Coronary artery (tissue), 2 donors: ENCODE measurements around the gene AQP12A.
A peak's percentile ranks its signal among the peaks of the same experiment; 100 is the strongest.
"Not testable (repeated sequence)": the region's sequence is repeated elsewhere in the genome, so short reads cannot be mapped to it uniquely, and the experiment has no call there.

ENCODE experiments used
- DNase-seq: peaks from one replicate; pipeline ENCODE4 v3.0.0-alpha.2; 2017; ENCODE audit warnings: low spot score
- H3K27ac ChIP-seq, 2 donors: fragments of 200-600 bp; sonication (generic); one replicate each; pipeline ENCODE4 v1.5.1; 2016 to 2019
- H3K4me3 ChIP-seq: fragments of 200-600 bp; sonication (generic); 2 replicates; pipeline ENCODE4 v1.5.1; 2016; ENCODE audit warnings: mild to moderate bottlenecking, moderate library complexity
- CTCF ChIP-seq: fragments of 200-600 bp; sonication (generic); IDR thresholded peaks from one replicate; pipeline ENCODE4 v1.5.1; 2019; ENCODE audit warnings: antibody characterized with exemption

Gene AQP12A

GRCh38 chr2:240682431-240683224 lies 9.0 kb upstream of the AQP12A start, which contains the start of gene AQP12B:
Gene AQP12B, minus strand, starts transcription at chr2:240682885. Its CDS starts 48 bp downstream, at chr2:240682837.
- H3K4me3 ChIP-seq, DNase-seq, H3K27ac ChIP-seq: not testable (repeated sequence)

GRCh38 chr2:240683329-240683979 lies 8.2 kb upstream of the AQP12A start:
- H3K4me3 ChIP-seq = not testable (repeated sequence)

GRCh38 chr2:240683980-240684728 lies 7.5 kb upstream of the AQP12A start:
- not testable (repeated sequence) for H3K4me3 ChIP-seq, DNase-seq, H3K27ac ChIP-seq

More at GRCh38 chr2:240683329-240683979, 8.2 kb upstream of the AQP12A start:
- DNase-seq, H3K27ac ChIP-seq: not testable (repeated sequence)

GRCh38 chr2:240685771-240686371 lies 5.8 kb upstream of the AQP12A start:
- H3K27ac ChIP-seq = no peak overlapping the region
- TF ChIP-seq CTCF = no peak
- DNase-seq = no peak
- no peak overlapping the region for H3K4me3 ChIP-seq

DNA sequence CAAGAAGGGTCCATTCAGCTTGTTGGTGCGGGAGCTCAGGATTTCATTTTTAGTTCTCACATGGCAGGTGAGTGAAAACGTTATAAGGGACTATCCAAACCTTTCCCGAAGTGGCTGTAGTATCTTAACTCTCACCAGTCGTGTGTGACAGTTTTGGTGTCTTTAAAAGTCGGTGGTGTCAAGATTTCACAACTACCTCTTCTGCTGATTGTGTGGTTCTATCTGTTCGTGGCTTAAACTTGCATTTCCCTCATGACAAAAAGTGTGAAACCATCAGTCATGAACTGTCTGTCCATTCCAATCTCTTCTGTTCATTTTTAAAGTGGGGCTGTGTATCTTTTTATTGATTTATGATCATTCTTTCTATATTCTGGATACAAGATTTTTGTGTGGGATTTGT lies 5.2 kb upstream of the AQP12A start:
- Histone ChIP-seq H3K4me3 (no peak overlapping the region), H3K27ac (no peak overlapping the region)
- no peak for TF ChIP-seq CTCF
- DNase-seq = no peak

DNA sequence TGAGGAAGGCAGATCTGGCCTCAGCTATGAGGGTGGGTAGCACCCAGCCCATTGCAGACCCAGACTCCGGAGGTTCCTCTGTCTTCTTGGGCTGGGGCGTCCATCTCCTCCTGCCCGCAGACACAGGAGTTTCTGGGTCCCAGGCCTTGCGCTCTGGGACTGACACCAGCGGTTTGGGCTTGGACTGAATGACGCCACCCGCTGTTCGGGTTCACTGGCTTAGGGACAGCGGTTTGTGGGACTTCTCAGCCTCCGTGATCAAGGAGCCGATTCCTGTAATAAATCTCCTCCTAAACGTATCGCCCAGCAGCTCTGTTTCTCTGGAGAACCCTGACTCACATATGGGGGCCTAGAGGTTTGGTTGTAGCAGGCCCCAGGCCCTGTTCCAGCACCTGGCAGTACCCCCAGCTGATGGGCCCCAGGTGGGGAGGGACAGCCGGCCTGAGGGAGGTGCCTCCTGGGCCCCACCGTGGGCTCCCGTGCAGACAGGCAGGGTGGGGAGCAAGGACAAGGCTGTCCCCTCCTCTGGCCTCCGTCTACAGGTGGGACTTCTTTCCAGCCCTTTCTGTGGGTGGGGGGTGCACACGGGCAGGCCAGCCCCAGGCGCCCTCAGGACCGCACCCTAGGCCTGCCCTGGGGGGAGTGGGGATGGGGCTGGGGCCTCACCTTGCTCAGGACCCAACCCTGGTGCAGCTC lies 4.5 kb upstream of the AQP12A start:
- TF ChIP-seq CTCF = no peak

DNA sequence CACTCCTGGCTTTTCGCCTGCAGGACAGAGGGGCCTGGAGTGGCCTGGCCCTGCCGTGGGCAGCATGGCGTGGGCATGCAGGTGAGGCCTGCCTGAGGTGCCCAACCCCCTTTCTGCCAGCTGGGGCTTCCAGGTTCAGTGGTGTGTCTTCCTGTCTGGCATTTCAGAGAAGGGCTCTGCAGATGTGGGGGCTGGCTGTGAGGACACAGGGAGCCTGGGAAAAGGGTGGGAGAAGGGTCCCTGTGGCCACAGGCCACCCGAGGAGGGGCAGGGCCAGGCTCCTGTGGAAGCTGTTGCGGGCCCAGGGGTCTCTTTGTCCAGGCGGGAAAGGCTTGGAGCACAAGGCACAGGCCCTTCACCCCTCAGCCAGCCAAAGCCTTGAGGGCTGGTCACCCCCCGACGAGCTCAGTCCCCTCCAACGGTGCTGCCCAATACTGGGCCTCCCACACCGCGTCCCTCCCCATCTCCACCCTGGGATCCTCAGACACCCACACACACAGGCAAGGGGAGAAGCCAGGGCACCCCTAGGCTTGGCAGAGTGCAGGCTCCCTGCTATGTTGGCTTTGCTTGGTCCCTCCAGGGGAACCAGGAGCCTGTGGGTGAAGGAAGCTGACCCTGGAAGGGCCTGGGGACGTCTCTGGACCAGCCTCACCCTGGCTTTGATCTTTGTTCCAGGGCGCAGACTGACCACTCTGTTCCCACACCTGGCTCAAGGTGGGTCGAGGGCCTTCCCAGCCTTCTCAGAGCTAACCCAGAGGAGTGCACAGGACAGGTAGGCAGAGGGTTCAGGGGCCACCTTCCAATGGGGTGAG lies 3.7 kb upstream of the AQP12A start:
- Histone ChIP-seq H3K27ac (no peak overlapping the region), H3K4me3 (no peak overlapping the region)
- peak; percentile 65 for DNase-seq
- no peak for TF ChIP-seq CTCF

More for the DNA sequence above, 4.5 kb upstream of the AQP12A start:
- DNase-seq = peak; percentile 58
- no peak overlapping the region for H3K4me3 ChIP-seq
- H3K27ac ChIP-seq = no peak overlapping the region
